DOHH2 (cell line): ENCODE measurements around the gene SCFD2.

Experiments used
- H3F3A ChIP-seq: fragments of 200-600 bp; sonication (generic), shearing (Covaris generic); 2 replicates; pipeline ENCODE4 v1.6.0; 2016; ENCODE audit warnings: antibody characterized with exemption, mild to moderate bottlenecking; ENCODE audit not compliant: control insufficient read depth, insufficient read depth
- H3K27ac ChIP-seq: fragments of 200-600 bp; sonication (generic); 2 replicates; pipeline ENCODE4 v1.5.1; 2014; ENCODE audit warnings: low read depth, mild to moderate bottlenecking, low read length, moderate library complexity
- H3K27me3 ChIP-seq: fragments of 200-600 bp; sonication (generic); 2 replicates; pipeline ENCODE4 v1.6.1; 2014; ENCODE audit warnings: mild to moderate bottlenecking, low read length, mixed read lengths; ENCODE audit not compliant: control insufficient read depth
- H3K36me3 ChIP-seq: fragments of 200-600 bp; sonication (generic); 2 replicates; pipeline ENCODE4 v1.6.1; 2014; ENCODE audit warnings: mild to moderate bottlenecking, low read length, moderate library complexity, mixed read lengths; ENCODE audit not compliant: control insufficient read depth
- H3K4me1 ChIP-seq: fragments of 200-600 bp; sonication (generic); 2 replicates; pipeline ENCODE4 v1.6.1; 2014; ENCODE audit warnings: mild to moderate bottlenecking, low read length, mixed read lengths; ENCODE audit not compliant: control insufficient read depth
- H3K4me2 ChIP-seq: fragments of 200-600 bp; sonication (generic); 2 replicates; pipeline ENCODE4 v1.6.0; 2014; ENCODE audit warnings: mild to moderate bottlenecking, low read length, moderate library complexity
- H3K4me3 ChIP-seq: fragments of 200-600 bp; sonication (generic); 2 replicates; pipeline ENCODE4 v1.5.1; 2014; ENCODE audit warnings: mild to moderate bottlenecking, low read length, mixed read lengths
- H3K79me2 ChIP-seq: fragments of 200-600 bp; sonication (generic); 2 replicates; pipeline ENCODE4 v1.6.1; 2014; ENCODE audit warnings: mild to moderate bottlenecking, low read length, mixed read lengths; ENCODE audit not compliant: control insufficient read depth
- H3K9me2 ChIP-seq: fragments of 200-600 bp; sonication (generic); replicated peaks from 2 replicates; pipeline ENCODE4 v1.6.1; 2014; ENCODE audit warnings: mild to moderate bottlenecking, low read length, mixed read lengths; ENCODE audit not compliant: control insufficient read depth
- H3K9me3 ChIP-seq: fragments of 200-600 bp; sonication (generic); 2 replicates; pipeline ENCODE4 v1.6.1; 2014; ENCODE audit warnings: antibody characterized with exemption, low read length, mixed read lengths; ENCODE audit not compliant: control insufficient read depth, insufficient read depth
- H4K20me1 ChIP-seq: fragments of 200-600 bp; sonication (generic); 2 replicates; pipeline ENCODE4 v1.6.0; 2014; ENCODE audit warnings: low read depth, mild to moderate bottlenecking, antibody characterized with exemption, low read length, moderate library complexity; ENCODE audit not compliant: control insufficient read depth, insufficient read depth
- EZH2phosphoT487 ChIP-seq: fragments of 200-600 bp; sonication (generic); IDR thresholded peaks from 2 replicates; pipeline ENCODE4 v1.6.1; 2017; ENCODE audit warnings: borderline replicate concordance, mild to moderate bottlenecking, antibody characterized with exemption, low read length, moderate library complexity, mixed read lengths
- TF ChIP-seq, protein P1 (sequence below): fragments of 200-600 bp; sonication (generic); IDR thresholded peaks from one replicate; pipeline ENCODE4 v1.5.1; 2014; ENCODE audit warnings: antibody characterized with exemption, mild to moderate bottlenecking, low read depth, low read length; ENCODE audit not compliant: poor library complexity, severe bottlenecking

SCFD2 gene

DNA sequence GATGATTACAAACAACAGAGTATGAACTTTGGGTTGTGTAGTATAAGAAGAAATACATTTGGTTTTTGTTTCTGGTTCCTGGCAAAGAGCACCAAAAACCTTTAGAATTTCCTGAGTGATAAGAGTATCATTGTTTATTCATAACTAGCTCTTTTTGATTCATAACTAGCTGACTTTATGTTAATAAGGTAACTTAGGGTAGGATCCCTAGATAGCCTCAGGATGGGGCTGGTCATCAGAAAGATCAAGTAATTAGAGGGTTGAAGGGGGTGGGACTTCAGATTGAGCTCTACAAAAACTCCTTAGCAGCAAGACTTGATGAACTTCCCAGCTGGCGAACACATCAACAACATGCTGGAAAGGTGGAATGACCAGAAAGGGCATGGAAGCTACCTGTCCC lies 166.5 kb downstream of the SCFD2 start:
- H3K4me2 ChIP-seq: no peak overlapping the region
- peaks cover 6% of the 10 kb centered on the region; the same call in 1 of the 2 replicates for H3K36me3 ChIP-seq
- no peaks in the 10 kb centered on the region for H4K20me1 ChIP-seq
- no peaks in the 10 kb centered on the region for H3K4me1 ChIP-seq
- no peaks in the 10 kb centered on the region for H3K9me3 ChIP-seq
- peaks cover 2% of the 10 kb centered on the region; the same call in 1 of the 2 replicates for H3F3A ChIP-seq
- no peak for TF ChIP-seq EZH2phosphoT487
- TF ChIP-seq, protein P1, sequence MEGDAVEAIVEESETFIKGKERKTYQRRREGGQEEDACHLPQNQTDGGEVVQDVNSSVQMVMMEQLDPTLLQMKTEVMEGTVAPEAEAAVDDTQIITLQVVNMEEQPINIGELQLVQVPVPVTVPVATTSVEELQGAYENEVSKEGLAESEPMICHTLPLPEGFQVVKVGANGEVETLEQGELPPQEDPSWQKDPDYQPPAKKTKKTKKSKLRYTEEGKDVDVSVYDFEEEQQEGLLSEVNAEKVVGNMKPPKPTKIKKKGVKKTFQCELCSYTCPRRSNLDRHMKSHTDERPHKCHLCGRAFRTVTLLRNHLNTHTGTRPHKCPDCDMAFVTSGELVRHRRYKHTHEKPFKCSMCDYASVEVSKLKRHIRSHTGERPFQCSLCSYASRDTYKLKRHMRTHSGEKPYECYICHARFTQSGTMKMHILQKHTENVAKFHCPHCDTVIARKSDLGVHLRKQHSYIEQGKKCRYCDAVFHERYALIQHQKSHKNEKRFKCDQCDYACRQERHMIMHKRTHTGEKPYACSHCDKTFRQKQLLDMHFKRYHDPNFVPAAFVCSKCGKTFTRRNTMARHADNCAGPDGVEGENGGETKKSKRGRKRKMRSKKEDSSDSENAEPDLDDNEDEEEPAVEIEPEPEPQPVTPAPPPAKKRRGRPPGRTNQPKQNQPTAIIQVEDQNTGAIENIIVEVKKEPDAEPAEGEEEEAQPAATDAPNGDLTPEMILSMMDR: no peak
- H3K27ac ChIP-seq: no peak overlapping the region
- no peaks in the 10 kb centered on the region for H3K27me3 ChIP-seq
- H3K9me2 ChIP-seq: no peaks in the 10 kb centered on the region
- H3K4me3 ChIP-seq: no peak overlapping the region
- H3K79me2 ChIP-seq: no peaks in the 10 kb centered on the region

DNA sequence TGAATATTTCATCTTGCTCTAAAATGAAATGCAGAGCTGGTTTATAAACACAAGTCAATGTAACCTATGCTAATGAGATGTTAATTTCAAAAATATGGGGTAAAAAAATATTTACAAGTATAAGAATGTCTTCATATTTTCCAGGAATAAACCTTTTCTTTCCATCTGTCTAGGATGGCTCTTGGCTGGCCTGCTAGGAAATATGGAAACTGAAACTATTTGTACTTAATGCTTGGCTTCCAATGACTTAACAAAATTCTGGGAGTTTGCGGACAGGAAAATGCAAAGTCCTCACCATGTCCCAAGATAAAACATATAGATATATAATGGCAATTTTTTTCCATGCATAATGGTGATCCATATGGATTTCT lies 168.1 kb downstream of the SCFD2 start:
- no peaks in the 10 kb centered on the region for H3K36me3 ChIP-seq
- no peaks in the 10 kb centered on the region for H3K79me2 ChIP-seq
- no peaks in the 10 kb centered on the region for H3K4me1 ChIP-seq
- no peaks in the 10 kb centered on the region for H3K9me2 ChIP-seq
- H3K4me3 ChIP-seq: no peak overlapping the region
- H3K27ac ChIP-seq: no peak overlapping the region
- H4K20me1 ChIP-seq: no peaks in the 10 kb centered on the region
- H3F3A ChIP-seq: peaks cover 2% of the 10 kb centered on the region; the same call in 1 of the 2 replicates
- TF ChIP-seq EZH2phosphoT487: no peak
- TF ChIP-seq, protein P1: no peak
- no peaks in the 10 kb centered on the region for H3K27me3 ChIP-seq
- H3K4me2 ChIP-seq: no peak overlapping the region
- H3K9me3 ChIP-seq: no peaks in the 10 kb centered on the region

DNA sequence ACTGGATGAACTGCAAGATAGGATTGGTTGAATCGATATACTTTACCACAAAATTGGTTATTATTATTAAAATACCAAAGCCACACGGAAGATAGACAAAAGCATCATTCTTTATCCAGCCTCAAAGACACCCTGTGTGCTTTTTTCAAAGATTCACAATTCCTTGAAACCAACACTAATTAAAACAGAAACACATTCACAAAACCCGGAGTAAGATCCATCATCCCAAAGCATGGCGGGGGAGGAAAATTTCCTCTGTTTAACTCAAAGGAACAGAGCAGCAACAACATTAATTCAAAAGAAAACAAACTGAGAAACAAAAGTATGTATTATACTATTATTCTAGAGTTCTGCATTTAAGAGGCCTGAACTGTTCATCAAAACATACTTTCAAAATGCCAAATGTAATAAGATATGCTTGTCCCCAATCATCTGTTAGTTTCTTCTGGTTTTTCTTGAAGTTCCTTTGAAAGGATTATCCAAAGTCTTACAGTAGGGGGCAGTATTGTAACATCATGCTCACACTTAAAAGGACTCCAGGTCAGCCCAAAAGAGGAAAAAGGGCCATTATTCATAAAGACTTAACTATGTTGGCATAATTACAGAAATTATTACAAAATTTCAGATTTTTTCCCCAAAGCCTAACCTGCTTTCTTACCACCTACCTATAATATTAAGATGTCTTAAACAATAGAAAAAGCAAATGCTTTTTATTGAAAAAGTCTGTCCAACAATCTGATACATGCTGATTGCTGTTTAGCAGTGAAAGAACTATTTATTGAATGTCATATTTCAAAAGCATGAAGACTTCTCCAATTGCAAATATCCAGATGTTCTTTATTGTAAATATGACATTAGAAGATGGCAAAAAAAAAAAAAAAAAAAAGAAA lies 168.7 kb downstream of the SCFD2 start:
- peaks cover 3% of the 10 kb centered on the region for H3K4me1 ChIP-seq
- H3K9me3 ChIP-seq: no peaks in the 10 kb centered on the region
- peaks cover 2% of the 10 kb centered on the region; the same call in 1 of the 2 replicates for H3F3A ChIP-seq
- no peaks in the 10 kb centered on the region for H3K9me2 ChIP-seq
- H3K4me3 ChIP-seq: no peak overlapping the region
- no peaks in the 10 kb centered on the region for H3K36me3 ChIP-seq
- no peaks in the 10 kb centered on the region for H4K20me1 ChIP-seq
- H3K79me2 ChIP-seq: no peaks in the 10 kb centered on the region
- H3K27ac ChIP-seq: no peak overlapping the region
- H3K27me3 ChIP-seq: no peaks in the 10 kb centered on the region
- TF ChIP-seq, protein P1: peak; percentile 77
- TF ChIP-seq EZH2phosphoT487: no peak
- no peak overlapping the region for H3K4me2 ChIP-seq
